C4-2B (cell line): ENCODE results near the gene EPHB4.

Experiments
- H3K27ac ChIP-seq: fragments of 450-650 bp; 2 replicates; pipeline ENCODE4 v1.5.1; 2017
- CTCF ChIP-seq: fragments of 450-650 bp; conservative IDR thresholded peaks from 2 replicates; pipeline ENCODE4 v1.5.1; 2017; ENCODE audit warnings: mild to moderate bottlenecking
- ZFX ChIP-seq: fragments of 450-650 bp; IDR thresholded peaks from 2 replicates; pipeline ENCODE4 v1.6.1; 2017

EPHB4 gene

GRCh38 chr7:100752994-100753393, 74.3 kb downstream of the EPHB4 start:
- no peak overlapping the region for H3K27ac ChIP-seq
- no peak for TF ChIP-seq ZFX
- TF ChIP-seq CTCF, result no peak
